GM12875 (cell line): ENCODE data around the gene CD2.
A peak's percentile ranks its signal among the peaks of the same experiment; 100 is the strongest.

ENCODE experiments used
- H3K4me3 ChIP-seq: one replicate; pipeline ENCODE4 v1.5.1; 2011; ENCODE audit warnings: low read depth, low read length, control low read depth
- CTCF ChIP-seq: IDR thresholded peaks from 2 replicates; pipeline ENCODE4 v1.5.1; 2011; ENCODE audit warnings: low read depth, mild to moderate bottlenecking, control low read depth, inconsistent platforms, low read length, moderate library complexity, borderline replicate concordance; ENCODE audit not compliant: insufficient read depth

Gene CD2

GRCh38 chr1:116760996-116761665 lies 6.9 kb downstream of the CD2 start:
- H3K4me3 ChIP-seq = no peak overlapping the region
- TF ChIP-seq CTCF = no peak

- H3K4me3 ChIP-seq = no peak overlapping the region
- no peak for TF ChIP-seq CTCF
Observed at GRCh38 chr1:116762281-116762680, 8.1 kb downstream of the CD2 start.

- TF ChIP-seq CTCF = no peak
- no peak overlapping the region for H3K4me3 ChIP-seq
Observed at GRCh38 chr1:116762781-116763115, 8.5 kb downstream of the CD2 start.

GRCh38 chr1:116763116-116763786 lies 9.0 kb downstream of the CD2 start:
- H3K4me3 ChIP-seq = no peak overlapping the region
- no peak for TF ChIP-seq CTCF

GRCh38 chr1:116763787-116764465 lies 9.7 kb downstream of the CD2 start:
- no peak overlapping the region for H3K4me3 ChIP-seq
- peak; percentile 39; the same call in 1 of the 2 replicates for TF ChIP-seq CTCF

GRCh38 chr1:116764466-116764898 lies 10.3 kb downstream of the CD2 start:
- TF ChIP-seq CTCF = no peak

More at GRCh38 chr1:116764466-116764898, 10.3 kb downstream of the CD2 start:
- H3K4me3 ChIP-seq = no peak overlapping the region
